H1 (cell line): ENCODE results near the gene AMBP. TPM values are rescaled to one million over a fixed set of nuclear protein-coding genes. Genes with fewer than 3 reads are reported as not detected.
A peak's percentile ranks its signal among the peaks of the same experiment; 100 is the strongest.

Source experiments
- CTCF ChIA-PET: fragments of 300-600 bp; sonication (Branson Sonifier 250); formaldehyde crosslinking; loops from one replicate; lab custom pipeline; 2021; ENCODE audit not compliant: partially characterized antibody; lab: Charles Lee
- POLR2A ChIA-PET: fragments of 300-600 bp; sonication (Branson Sonifier 250); formaldehyde crosslinking; loops from one replicate; lab custom pipeline; 2021; ENCODE audit warnings: inconsistent platforms; ENCODE audit not compliant: partially characterized antibody; lab: Charles Lee
- DNase-seq, 2 experiments: peaks; one replicate each; pipeline versions ENCODE4 v3.0.0 to v3.0.0-alpha.2; 2010 to 2022; ENCODE audit warnings: low spot score in 2 of 2, low read depth in 1 of 2, mixed read lengths in 1 of 2
- FAIRE-seq: peaks from 2 replicates; lab custom pipeline; 2011; peaks lifted over from hg19 to GRCh38; lab: Jason Lieb, UNC
- H2AFZ ChIP-seq: 2 replicates; pipeline ENCODE4 v1.8.1; 2012; ENCODE audit warnings: low read length, inconsistent platforms
- H2AK5ac ChIP-seq: 2 replicates; pipeline ENCODE4 v1.6.1; 2013; ENCODE audit warnings: low read depth, low read length
- H2BK120ac ChIP-seq: replicated peaks from 2 replicates; pipeline ENCODE3; 2013; ENCODE audit warnings: low read depth, low read length, inconsistent platforms
- H2BK12ac ChIP-seq: 2 replicates; pipeline ENCODE4 v1.6.1; 2013; ENCODE audit warnings: low read depth, low read length
- H2BK15ac ChIP-seq: 2 replicates; pipeline ENCODE4 v1.6.1; 2013; ENCODE audit warnings: low read length
- H2BK20ac ChIP-seq: 2 replicates; pipeline ENCODE4 v1.6.1; 2013; ENCODE audit warnings: low read length
- H2BK5ac ChIP-seq: 2 replicates; pipeline ENCODE4 v1.6.1; 2013; ENCODE audit warnings: low read depth, low read length
- H3K14ac ChIP-seq: 2 replicates; pipeline ENCODE4 v1.6.1; 2013; ENCODE audit warnings: inconsistent platforms; ENCODE audit not compliant: insufficient read length
- H3K18ac ChIP-seq: 2 replicates; pipeline ENCODE4 v1.6.1; 2013; ENCODE audit warnings: low read length; ENCODE audit errors: extremely low read depth
- H3K23ac ChIP-seq: 2 replicates; pipeline ENCODE4 v1.6.1; 2013; ENCODE audit warnings: inconsistent platforms; ENCODE audit not compliant: insufficient read length
- H3K23me2 ChIP-seq: 2 replicates; pipeline ENCODE4 v1.6.1; 2013; ENCODE audit warnings: low read depth, low read length
- H3K27ac ChIP-seq: 2 replicates; pipeline ENCODE4 v1.6.1; 2011; ENCODE audit warnings: low read depth, low read length, inconsistent platforms
- H3K27me3 ChIP-seq, 4 experiments: replicated peaks in 1 of 4; 1 replicate in 1 of 4; 2 replicates in 3 of 4; pipeline versions ENCODE4 v1.6.1 to v1.8.1; 2011 to 2013; ENCODE audit warnings: low read length in 3 of 4, mild to moderate bottlenecking in 3 of 4, inconsistent platforms in 2 of 4, mixed read lengths in 2 of 4, moderate library complexity in 1 of 4; ENCODE audit not compliant: control insufficient read depth in 3 of 4, insufficient read depth in 3 of 4; ENCODE audit errors: extremely low read depth in 1 of 4
- H3K36me3 ChIP-seq, 4 experiments: 2 replicates each; pipeline versions ENCODE4 v1.6.1 to v1.8.1; 2011 to 2013; ENCODE audit warnings: mild to moderate bottlenecking in 4 of 4, low read length in 3 of 4, moderate library complexity in 2 of 4, control low read depth in 1 of 4, inconsistent platforms in 1 of 4; ENCODE audit not compliant: insufficient read depth in 4 of 4, control insufficient read depth in 2 of 4
- H3K4ac ChIP-seq: replicated peaks from 2 replicates; pipeline ENCODE3; 2013; ENCODE audit warnings: low read length, low read depth, mixed read lengths, inconsistent platforms; ENCODE audit not compliant: insufficient read length
- H3K4me1 ChIP-seq, 4 experiments: replicated peaks in 1 of 4; 1 replicate in 1 of 4; 2 replicates in 3 of 4; pipeline versions ENCODE4 v1.6.1 to v1.8.1; 2011 to 2013; ENCODE audit warnings: low read length in 3 of 4, inconsistent platforms in 2 of 4, mixed read lengths in 1 of 4; ENCODE audit not compliant: insufficient read depth in 4 of 4, control insufficient read depth in 3 of 4
- H3K4me2 ChIP-seq, 2 experiments: 2 replicates each; pipeline versions ENCODE4 v1.6.1 to v1.8.1; 2011 to 2013; ENCODE audit warnings: low read depth in 2 of 2, low read length in 2 of 2, control low read depth in 1 of 2, inconsistent platforms in 1 of 2, mild to moderate bottlenecking in 1 of 2; ENCODE audit not compliant: insufficient read depth in 1 of 2
- H3K4me3 ChIP-seq, 4 experiments: fragments of 200-600, 300-600 bp in 1 of 4; sonication (generic), shearing (Covaris generic), sonication (Bioruptor Twin) in 1 of 4; 2 replicates each; pipeline versions ENCODE4 v1.5.1 to v1.8.1; 2011 to 2016; ENCODE audit warnings: low read length in 4 of 4, low read depth in 3 of 4, control low read depth in 2 of 4, inconsistent platforms in 2 of 4, mild to moderate bottlenecking in 2 of 4, mixed read lengths in 1 of 4, moderate library complexity in 1 of 4; ENCODE audit not compliant: insufficient read depth in 2 of 4; ENCODE audit errors: extremely low read depth in 1 of 4
- H3K56ac ChIP-seq: replicated peaks from 2 replicates; pipeline ENCODE3; 2013; ENCODE audit warnings: low read depth, mild to moderate bottlenecking, mixed read lengths, low read length, inconsistent platforms; ENCODE audit not compliant: insufficient read length
- H3K79me1 ChIP-seq: 2 replicates; pipeline ENCODE4 v1.6.1; 2013; ENCODE audit warnings: low read depth, low read length, control low read depth
- H3K79me2 ChIP-seq, 2 experiments: 2 replicates each; pipeline versions ENCODE4 v1.6.1 to v1.8.1; 2012 to 2013; ENCODE audit warnings: low read length in 2 of 2, mild to moderate bottlenecking in 2 of 2, inconsistent platforms in 1 of 2; ENCODE audit not compliant: insufficient read depth in 2 of 2, control insufficient read depth in 1 of 2
- H3K9ac ChIP-seq, 4 experiments: replicated peaks in 1 of 4; 1 replicate in 1 of 4; 2 replicates in 3 of 4; pipeline versions ENCODE4 v1.6.1 to v1.8.1; 2011 to 2013; ENCODE audit warnings: low read depth in 3 of 4, low read length in 3 of 4, control low read depth in 2 of 4, mild to moderate bottlenecking in 2 of 4, moderate library complexity in 2 of 4, inconsistent platforms in 1 of 4; ENCODE audit errors: extremely low read depth in 1 of 4
- H3K9me3 ChIP-seq, 2 experiments: 2 replicates each; pipeline versions ENCODE4 v1.6.1 to v1.8.1; 2012 to 2013; ENCODE audit warnings: mild to moderate bottlenecking in 2 of 2, moderate library complexity in 2 of 2, control low read depth in 1 of 2, inconsistent platforms in 1 of 2, low read depth in 1 of 2, low read length in 1 of 2, mixed read lengths in 1 of 2; ENCODE audit not compliant: insufficient read depth in 2 of 2
- H4K20me1 ChIP-seq, 2 experiments: replicated peaks in 1 of 2; 2 replicates each; pipeline versions ENCODE3 to v1.8.1; 2011 to 2013; ENCODE audit warnings: inconsistent platforms in 2 of 2, low read length in 2 of 2, mild to moderate bottlenecking in 1 of 2; ENCODE audit not compliant: insufficient read depth in 2 of 2, control insufficient read depth in 1 of 2
- H4K5ac ChIP-seq: 2 replicates; pipeline ENCODE4 v1.6.1; 2013; ENCODE audit warnings: low read length, low read depth, mixed read lengths, inconsistent platforms; ENCODE audit not compliant: insufficient read length
- H4K8ac ChIP-seq: 2 replicates; pipeline ENCODE4 v1.8.0; 2013; ENCODE audit warnings: mild to moderate bottlenecking, moderate library complexity, low read length, inconsistent platforms; ENCODE audit not compliant: insufficient read depth; ENCODE audit errors: extremely low read depth
- H4K91ac ChIP-seq: replicated peaks from 2 replicates; pipeline ENCODE3; 2013; ENCODE audit warnings: low read length, mixed read lengths, inconsistent platforms; ENCODE audit not compliant: insufficient read length
- CHD1 ChIP-seq: IDR thresholded peaks from 2 replicates; pipeline ENCODE4 v1.6.1; 2012; ENCODE audit warnings: low read depth, low read length, improper control_type of control experiment
- CHD2 ChIP-seq: IDR thresholded peaks from 2 replicates; pipeline ENCODE4 v1.6.1; 2012; ENCODE audit warnings: low read length, improper control_type of control experiment
- CTBP2 ChIP-seq: IDR thresholded peaks from 2 replicates; pipeline ENCODE4 v1.7.0; 2011; ENCODE audit warnings: borderline replicate concordance, mild to moderate bottlenecking, moderate library complexity, mixed read lengths, low read length; ENCODE audit not compliant: insufficient read depth, insufficient read length
- JUN ChIP-seq: IDR thresholded peaks from 2 replicates; pipeline ENCODE4 v1.6.1; 2011; ENCODE audit warnings: low read depth, mild to moderate bottlenecking, improper control_type of control experiment, low read length
- KDM1A ChIP-seq: fragments of 200-600, 300-600 bp; sonication (generic); IDR thresholded peaks from 2 replicates; pipeline ENCODE4 v1.7.1; 2016; ENCODE audit warnings: mild to moderate bottlenecking, low read length, borderline replicate concordance
- KDM4A ChIP-seq: IDR thresholded peaks from one replicate; pipeline ENCODE4 v1.7.1; 2012; ENCODE audit warnings: low read depth, mild to moderate bottlenecking, moderate library complexity, low read length, inconsistent platforms; ENCODE audit not compliant: severe bottlenecking
- RNF2 ChIP-seq: fragments of 200-900, 300-1000 bp; sonication (generic); IDR thresholded peaks from 2 replicates; pipeline ENCODE4 v1.7.1; 2016; ENCODE audit warnings: borderline replicate concordance, low read depth, mild to moderate bottlenecking, antibody characterized with exemption, low read length; ENCODE audit not compliant: poor library complexity, severe bottlenecking; ENCODE audit errors: missing control alignments
- SUZ12 ChIP-seq: fragments of 200-600 bp; sonication (generic); IDR thresholded peaks from 2 replicates; pipeline ENCODE4 v1.6.1; 2012; ENCODE audit warnings: mild to moderate bottlenecking, inconsistent platforms, low read length, moderate library complexity, mixed read lengths
- WGBS, 2 experiments: shearing (Covaris generic) in 1 of 2; methylation state at CpG; one replicate each; pipeline versions ENCODE4 v1.1.6 to v1.1.7; 2013 to 2015; ENCODE audit warnings: low lambda C conversion rate in 2 of 2, mixed read lengths in 2 of 2, inconsistent platforms in 1 of 2, low coverage in 1 of 2, missing lambda C conversion rate in 1 of 2; ENCODE audit not compliant: insufficient replicate concordance in 2 of 2, insufficient coverage in 1 of 2, insufficient read length in 1 of 2; ENCODE audit errors: extremely low coverage in 1 of 2, missing lambda C conversion rate in 1 of 2; 5-methylcytosine and 5-hydroxymethylcytosine counted together
- polyA plus RNA-seq, 7 experiments: library from polyadenylated mRNA; depleted of rRNA in 3 of 7; stranded (reverse) in 5 of 7; unstranded in 2 of 7; fragments of >200 nt in 5 of 7; fragments of 200-250 nt in 2 of 7; gene quantifications; 1 replicate in 5 of 7; 2 replicates in 1 of 7; 4 replicates in 1 of 7; pipeline versions ENCODE4 v1.2.1 to v1.2.3, GENCODE V29; 2011 to 2013; ENCODE audit warnings: missing spikeins in 2 of 7, mixed read lengths in 2 of 7
- total RNA-seq: library from RNA; stranded (reverse); fragmentation: NEBNext Ultra II Directional; extraction: Animal tissue kit (Norgen Biotek cat#: 25700); gene quantifications from 2 replicates; pipeline ENCODE4 v1.2.1, GENCODE V29; 2021
- TF ChIP-seq, protein P1 (sequence below), 3 experiments: IDR thresholded peaks; 1 replicate in 2 of 3; 2 replicates in 1 of 3; pipeline versions ENCODE4 v1.5.1 to v1.6.1; 2011; ENCODE audit warnings: low read length in 3 of 3, mild to moderate bottlenecking in 3 of 3, inconsistent platforms in 2 of 3, low read depth in 1 of 3, moderate library complexity in 1 of 3; ENCODE audit not compliant: insufficient read depth in 1 of 3; ENCODE audit errors: control extremely low read depth in 1 of 3

AMBP gene
- total and polyA plus RNA-seq, 2 of the 8 experiments (the other 6 are each of a cell fraction or from before 2014, with no cell fraction given), result 3.0 to 4.0 TPM

DNA sequence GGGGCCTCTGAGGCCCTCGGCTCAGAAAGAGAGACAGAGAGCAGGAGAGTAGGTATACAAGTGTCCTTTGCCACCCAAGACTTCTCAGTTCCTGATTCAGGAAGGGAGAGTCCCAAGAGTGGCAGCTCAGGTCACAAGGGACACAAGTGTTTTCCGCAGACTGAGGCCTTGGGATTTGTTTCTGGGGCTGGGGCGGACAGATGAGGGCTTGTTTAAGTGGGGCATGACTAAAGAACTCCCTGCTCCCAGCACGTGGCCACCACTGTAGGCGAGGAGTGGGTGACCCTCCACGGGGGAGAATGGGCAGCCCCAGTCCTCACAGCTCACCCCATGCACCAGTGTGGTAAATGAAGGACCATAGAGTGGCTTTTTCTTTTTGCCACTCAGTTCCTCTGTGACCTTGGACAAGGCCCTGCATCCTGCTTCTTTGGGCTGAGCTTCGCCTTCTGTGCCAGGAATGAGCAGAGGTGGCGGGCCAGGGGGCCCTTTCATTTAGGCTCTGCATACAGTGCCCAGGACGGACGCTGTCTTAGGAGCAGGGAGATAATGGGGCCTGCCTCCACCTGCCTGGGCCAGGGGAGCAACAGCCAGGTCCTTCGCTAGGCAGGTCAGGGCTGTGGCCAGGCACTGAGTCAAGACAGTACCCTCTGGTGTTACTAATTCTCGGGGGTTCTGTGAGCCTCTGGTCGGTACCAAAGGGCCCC lies 50.8 kb downstream of the AMBP start:
- H2BK5ac ChIP-seq, result no peak overlapping the region
- H2BK120ac ChIP-seq, result no peak overlapping the region
- H3K27ac ChIP-seq, result no peak overlapping the region
- peaks cover 0 to 14% (median 3%) of the 10 kb centered on the region in 4 experiments; a peak in 4 of 8 replicates for H3K36me3 ChIP-seq
- ChIA-PET CTCF (interaction anchor here (0.8 to 1.6 kb wide), 2 partner anchors 10 to 63 kb away, joined by 3 read pairs; no protein-coding TSS in a partner anchor), POLR2A (no interaction called here)
- peaks cover 0 to 2% of the 10 kb centered on the region in 2 experiments for H4K20me1 ChIP-seq
- peaks cover 2% of the 10 kb centered on the region; the same call in 1 of the 2 replicates for H3K79me1 ChIP-seq
- H3K79me2 ChIP-seq, result no peaks in the 10 kb centered on the region
- no peak overlapping the region for H2BK20ac ChIP-seq
- H3K23ac ChIP-seq, result no peak overlapping the region
- H3K18ac ChIP-seq, result no peak overlapping the region
- no peak overlapping the region for H2BK12ac ChIP-seq
- H4K8ac ChIP-seq, result no peak overlapping the region
- no peaks in the 10 kb centered on the region for H3K4me1 ChIP-seq
- no peak overlapping the region for H2BK15ac ChIP-seq
- no peak overlapping the region for H4K5ac ChIP-seq
- H4K91ac ChIP-seq, result no peak overlapping the region
- H2AK5ac ChIP-seq, result no peak overlapping the region
- no peak overlapping the region for H3K4me3 ChIP-seq
- no peak overlapping the region for H3K4ac ChIP-seq
- FAIRE-seq (no peak), DNase-seq (peak in 1 of 2 experiments; percentile 24)
- no peak overlapping the region for H3K9ac ChIP-seq
- no peak overlapping the region for H3K4me2 ChIP-seq
- H3K14ac ChIP-seq, result no peak overlapping the region
- no peak overlapping the region for H2AFZ ChIP-seq
- H3K27me3 ChIP-seq, result no peaks in the 10 kb centered on the region
- no peaks in the 10 kb centered on the region for H3K23me2 ChIP-seq
- peaks cover 0 to 6% of the 10 kb centered on the region in 2 experiments; a peak in 1 of 4 replicates for H3K9me3 ChIP-seq
- H3K56ac ChIP-seq, result no peak overlapping the region
- WGBS, 2 experiments, result 88% methylated on average over 11 of the region's 13 CpGs; no CpG with 5 or more reads in 1 of the 2 experiments
- TF ChIP-seq KDM4A (no peak), CHD2 (no peak), SUZ12 (no peak), CHD1 (no peak), KDM1A (no peak), CTBP2 (no peak), RNF2 (no peak), JUN (no peak)
- TF ChIP-seq, protein P1, sequence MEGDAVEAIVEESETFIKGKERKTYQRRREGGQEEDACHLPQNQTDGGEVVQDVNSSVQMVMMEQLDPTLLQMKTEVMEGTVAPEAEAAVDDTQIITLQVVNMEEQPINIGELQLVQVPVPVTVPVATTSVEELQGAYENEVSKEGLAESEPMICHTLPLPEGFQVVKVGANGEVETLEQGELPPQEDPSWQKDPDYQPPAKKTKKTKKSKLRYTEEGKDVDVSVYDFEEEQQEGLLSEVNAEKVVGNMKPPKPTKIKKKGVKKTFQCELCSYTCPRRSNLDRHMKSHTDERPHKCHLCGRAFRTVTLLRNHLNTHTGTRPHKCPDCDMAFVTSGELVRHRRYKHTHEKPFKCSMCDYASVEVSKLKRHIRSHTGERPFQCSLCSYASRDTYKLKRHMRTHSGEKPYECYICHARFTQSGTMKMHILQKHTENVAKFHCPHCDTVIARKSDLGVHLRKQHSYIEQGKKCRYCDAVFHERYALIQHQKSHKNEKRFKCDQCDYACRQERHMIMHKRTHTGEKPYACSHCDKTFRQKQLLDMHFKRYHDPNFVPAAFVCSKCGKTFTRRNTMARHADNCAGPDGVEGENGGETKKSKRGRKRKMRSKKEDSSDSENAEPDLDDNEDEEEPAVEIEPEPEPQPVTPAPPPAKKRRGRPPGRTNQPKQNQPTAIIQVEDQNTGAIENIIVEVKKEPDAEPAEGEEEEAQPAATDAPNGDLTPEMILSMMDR (IDR thresholded peaks at IDR 0.05; ENCODE audit: control extremely low read depth in 1 of 3, insufficient read depth in 1 of 3, low read depth in 1 of 3, low read length in 3 of 3), result no peak
